Sigmoid colon (tissue), 4 donors: Measurements from ENCODE around the gene SIX4.

Source experiments
- CTCF ChIP-seq, 4 experiments: fragments of 450-650 bp in 3 of 4; fragments of 200-600 bp in 1 of 4; IDR thresholded peaks; one replicate each; pipeline ENCODE4 v1.5.1; 2016 to 2019; ENCODE audit warnings: antibody characterized with exemption in 4 of 4, mild to moderate bottlenecking in 3 of 4, moderate library complexity in 2 of 4
- EP300 ChIP-seq, 4 donors: sonication (generic); formaldehyde crosslinking; IDR thresholded peaks; one replicate each; pipeline ENCODE4 v1.6.1; 2017; ENCODE audit warnings: antibody characterized with exemption in 4 of 4
- POLR2A ChIP-seq, 2 donors: fragments of 450-650 bp; IDR thresholded peaks; one replicate each; pipeline ENCODE4 v1.6.1; 2016; ENCODE audit warnings: antibody characterized with exemption in 2 of 2, mild to moderate bottlenecking in 2 of 2, moderate library complexity in 2 of 2
- POLR2AphosphoS5 ChIP-seq, 4 donors: sonication (generic); formaldehyde crosslinking; IDR thresholded peaks; one replicate each; pipeline ENCODE4 v1.6.1; 2017; ENCODE audit warnings: antibody characterized with exemption in 4 of 4

- peak in 1 of 2 donors; percentile 17 for TF ChIP-seq POLR2A (IDR thresholded peaks at IDR 0.05)
- no peak for TF ChIP-seq CTCF (IDR thresholded peaks at IDR 0.05)
- no peak for TF ChIP-seq EP300 (IDR thresholded peaks at IDR 0.05)
- peak in 3 of 4 donors; percentile 11 to 60 (median 57) for TF ChIP-seq POLR2AphosphoS5 (IDR thresholded peaks at IDR 0.05)
Observed at GRCh38 chr14:60723907-60724618, at the start of gene SIX4.
